Activated CD8-positive, alpha-beta memory T cell treated with anti-CD3 and anti-CD28 coated beads, Interleukin-2, amount 10 ng/mL, durations not matched to agents 7 days and 5 days (primary cell): Measurements from ENCODE around the gene PTPRU. TPM values are rescaled to one million over a fixed set of nuclear protein-coding genes. Genes with fewer than 3 reads are reported as not detected.

Experiments
- ATAC-seq: fragments of 150-1000 bp; cut with Tn5 transposase; one replicate; pipeline ENCODE4 v1.10.0; 2021; ENCODE audit warnings: moderate library complexity
- CTCF ChIA-PET: fragments of 350-600 bp; sonication (Branson Sonifier 250); formaldehyde crosslinking; loops from one replicate; lab custom pipeline; 2021; ENCODE audit warnings: antibody characterized with exemption; lab: Charles Lee
- DNase-seq: peaks from one replicate; pipeline ENCODE4 v3.0.0-alpha.2; 2020
- H3K27ac Mint-ChIP-seq: one replicate; pipeline ENCODE4 v1.8.0; 2021; ENCODE audit warnings: mild to moderate bottlenecking, mixed read lengths
- H3K27me3 Mint-ChIP-seq: one replicate; pipeline ENCODE4 v1.8.0; 2021; ENCODE audit warnings: mixed read lengths
- H3K36me3 Mint-ChIP-seq: one replicate; pipeline ENCODE4 v1.8.0; 2021; ENCODE audit warnings: mild to moderate bottlenecking, mixed read lengths
- H3K4me1 Mint-ChIP-seq: one replicate; pipeline ENCODE4 v1.8.0; 2021; ENCODE audit warnings: mixed read lengths
- H3K4me3 Mint-ChIP-seq: one replicate; pipeline ENCODE4 v1.8.0; 2021; ENCODE audit warnings: mild to moderate bottlenecking, moderate library complexity, mixed read lengths
- H3K9me3 Mint-ChIP-seq: one replicate; pipeline ENCODE4 v1.8.0; 2022; ENCODE audit warnings: low read depth, mixed read lengths
- total RNA-seq, 2 experiments: library from RNA; stranded (reverse); gene quantifications; one replicate each; pipeline ENCODE4 v1.2.3, GENCODE V29; 2021

The PTPRU gene
- total RNA-seq, 2 experiments from 2014 or later: 0.47 to 0.64 TPM

DNA sequence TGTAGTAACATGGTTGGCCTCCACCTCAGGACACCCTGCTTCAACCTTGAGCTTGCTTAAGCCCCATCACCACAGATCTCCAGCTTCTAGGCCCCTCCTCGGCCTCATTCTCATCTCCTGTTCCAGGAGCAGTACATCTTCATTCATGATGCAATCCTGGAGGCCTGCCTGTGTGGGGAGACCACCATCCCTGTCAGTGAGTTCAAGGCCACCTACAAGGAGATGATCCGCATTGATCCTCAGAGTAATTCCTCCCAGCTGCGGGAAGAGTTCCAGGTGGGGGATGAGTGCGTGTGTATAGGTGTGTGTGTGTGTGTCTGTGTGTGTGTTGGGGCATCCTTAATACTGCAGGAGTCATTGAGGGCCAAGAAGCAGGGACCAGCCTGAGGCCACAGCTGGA, 79.6 kb downstream of the PTPRU start:
- Mint-ChIP-seq H3K4me3 (no peak overlapping the region), H3K4me1 (no peaks in the 10 kb centered on the region), H3K27ac (no peak overlapping the region), H3K9me3 (no peaks in the 10 kb centered on the region), H3K27me3 (no peaks in the 10 kb centered on the region), H3K36me3 (no peaks in the 10 kb centered on the region)
- DNase-seq (no peak), ATAC-seq (no peak)
- CTCF ChIA-PET: no interaction called here

DNA sequence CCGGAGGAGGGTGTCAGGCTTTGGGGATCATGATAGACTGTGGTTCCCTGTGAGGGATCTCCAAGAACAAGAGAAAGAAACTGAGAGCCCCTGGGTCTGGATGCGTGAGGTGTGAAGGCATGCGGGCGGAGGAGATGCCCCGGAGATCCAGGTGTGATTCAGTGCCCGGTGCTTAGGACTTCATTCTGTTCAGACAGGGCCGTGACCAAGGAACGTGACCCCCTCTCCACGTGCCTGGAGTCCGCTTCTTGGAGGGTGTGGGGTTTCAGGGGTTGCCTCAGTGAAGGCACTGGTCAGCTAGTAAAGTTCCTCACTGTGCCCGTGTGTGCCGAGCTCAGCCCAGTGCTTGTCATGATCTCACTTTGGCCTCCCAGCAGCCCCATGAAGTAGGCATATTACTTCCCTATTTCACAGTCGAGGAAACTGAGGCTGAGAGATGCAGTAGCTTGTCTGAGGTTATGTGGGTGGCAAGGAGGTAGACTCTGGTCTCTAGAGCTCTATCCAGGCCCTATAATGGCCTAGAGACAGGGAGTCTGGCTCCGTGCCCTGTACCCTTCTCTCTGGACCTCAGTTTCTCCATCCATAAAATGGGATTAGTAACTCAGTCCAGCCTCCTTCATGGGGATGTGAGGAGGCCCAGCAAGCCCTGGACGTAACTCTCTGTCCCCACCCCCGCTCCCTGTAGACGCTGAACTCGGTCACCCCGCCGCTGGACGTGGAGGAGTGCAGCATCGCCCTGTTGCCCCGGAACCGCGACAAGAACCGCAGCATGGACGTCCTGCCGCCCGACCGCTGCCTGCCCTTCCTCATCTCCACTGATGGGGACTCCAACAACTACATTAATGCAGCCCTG, 81.0 kb downstream of the PTPRU start:
- DNase-seq (no peak), ATAC-seq (no peak)
- Mint-ChIP-seq H3K27me3 (no peaks in the 10 kb centered on the region), H3K9me3 (no peaks in the 10 kb centered on the region), H3K4me1 (no peaks in the 10 kb centered on the region), H3K4me3 (no peak overlapping the region), H3K27ac (no peak overlapping the region), H3K36me3 (no peaks in the 10 kb centered on the region)
- CTCF ChIA-PET: no interaction called here

DNA sequence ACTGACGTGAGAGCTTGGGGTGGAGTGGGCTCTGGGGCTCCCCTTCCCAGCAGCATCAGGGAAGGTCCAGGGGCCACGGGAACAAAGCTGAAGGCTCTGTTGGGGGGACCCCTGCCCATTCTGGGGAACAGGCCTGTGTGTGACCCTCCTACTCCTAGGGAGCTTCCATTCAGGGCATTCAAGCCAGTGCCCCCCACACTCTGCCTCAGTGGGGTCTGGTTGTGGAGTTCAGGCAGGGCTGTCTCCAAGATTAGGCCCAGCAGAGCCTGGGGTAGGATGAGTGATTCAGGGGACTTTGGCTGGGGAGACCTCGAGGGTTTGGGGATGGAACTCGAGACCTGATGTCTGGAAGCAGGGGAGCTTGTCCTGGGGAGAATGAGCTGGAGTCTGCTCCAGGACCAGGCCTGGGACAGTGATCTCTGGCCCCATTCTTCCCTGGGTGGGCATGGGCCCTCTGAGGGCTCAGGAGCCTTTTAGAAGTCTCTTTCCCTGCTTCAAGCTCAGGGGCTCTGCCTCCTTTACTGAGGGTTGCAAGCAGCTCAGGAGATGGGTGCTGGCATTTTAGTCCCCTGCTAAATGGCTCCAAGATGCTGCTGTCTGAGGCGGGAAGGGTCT, 81.7 kb downstream of the PTPRU start:
- Mint-ChIP-seq H3K4me1 (no peaks in the 10 kb centered on the region), H3K36me3 (no peaks in the 10 kb centered on the region), H3K27ac (no peak overlapping the region), H3K9me3 (no peaks in the 10 kb centered on the region), H3K4me3 (no peak overlapping the region), H3K27me3 (no peaks in the 10 kb centered on the region)
- CTCF ChIA-PET: no interaction called here
- no peak for DNase-seq
- ATAC-seq: no peak

DNA sequence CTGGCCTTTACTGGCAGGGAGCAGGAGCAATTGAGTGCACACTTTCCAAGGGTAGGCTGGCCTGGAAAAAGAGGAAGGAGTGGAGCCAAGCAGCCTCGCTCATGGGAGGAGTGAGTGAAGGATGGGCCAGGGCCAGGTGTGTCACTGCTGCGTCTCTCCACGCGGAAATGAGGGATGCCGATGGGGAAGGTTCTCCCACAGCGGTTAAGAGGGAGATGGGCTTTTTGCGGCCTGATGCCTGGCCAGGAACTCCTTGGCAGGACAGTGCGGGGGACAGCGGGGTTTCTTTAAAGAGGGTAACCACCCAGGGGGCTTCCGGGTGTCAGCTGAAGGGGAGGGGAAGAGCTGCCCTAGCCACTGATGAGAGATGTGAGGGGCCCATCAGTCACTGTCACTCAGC, 82.4 kb downstream of the PTPRU start:
- DNase-seq (no peak), ATAC-seq (no peak)
- no peak overlapping the region for H3K4me3 Mint-ChIP-seq
- H3K4me1 Mint-ChIP-seq: no peaks in the 10 kb centered on the region
- H3K9me3 Mint-ChIP-seq: no peaks in the 10 kb centered on the region
- CTCF ChIA-PET: no interaction called here
- no peaks in the 10 kb centered on the region for H3K27me3 Mint-ChIP-seq
- no peaks in the 10 kb centered on the region for H3K36me3 Mint-ChIP-seq
- H3K27ac Mint-ChIP-seq: no peak overlapping the region

DNA sequence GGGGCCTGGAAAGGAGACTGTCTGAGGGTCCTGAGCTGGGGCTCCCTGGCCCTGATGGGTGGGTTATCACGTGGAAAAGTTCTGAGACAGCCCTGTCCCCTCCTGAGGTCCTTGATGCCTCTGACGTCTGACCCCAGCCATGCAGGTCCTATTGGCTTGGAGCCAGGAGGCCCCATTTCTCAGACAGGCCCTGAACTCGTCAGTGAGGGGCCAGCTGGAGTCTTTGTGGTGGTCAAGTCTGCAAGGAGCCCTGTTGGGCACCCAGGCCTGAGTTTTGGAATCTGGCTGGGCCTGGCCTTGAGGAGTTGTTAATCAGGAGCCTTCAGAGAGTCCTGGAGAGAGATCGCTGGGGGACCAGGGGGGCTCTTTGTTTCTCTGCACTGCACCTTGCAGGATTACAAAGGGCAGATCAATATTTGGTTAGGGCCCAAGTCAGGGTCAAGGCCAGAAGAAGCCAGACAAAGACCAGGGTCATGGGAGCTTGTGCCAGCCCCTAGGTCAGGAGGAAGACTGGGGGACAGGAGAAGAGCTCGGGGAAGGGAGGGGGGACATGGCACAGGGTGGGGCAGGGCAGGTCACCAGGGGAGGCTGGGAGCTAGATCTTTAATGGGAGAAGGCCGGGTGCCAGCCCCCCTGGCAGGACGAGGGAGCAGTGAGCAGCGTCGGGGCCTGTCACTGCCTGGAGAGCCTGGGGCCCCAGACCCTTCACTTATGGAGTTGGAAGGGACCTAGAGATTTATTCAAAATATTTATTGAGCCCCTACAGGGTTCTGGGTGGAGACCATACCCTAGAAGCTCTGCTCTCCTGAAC, 83.2 kb downstream of the PTPRU start:
- Mint-ChIP-seq H3K27me3 (no peaks in the 10 kb centered on the region), H3K27ac (no peak overlapping the region), H3K36me3 (no peaks in the 10 kb centered on the region), H3K4me1 (no peaks in the 10 kb centered on the region), H3K9me3 (no peaks in the 10 kb centered on the region), H3K4me3 (no peak overlapping the region)
- DNase-seq: no peak
- no peak for ATAC-seq
- CTCF ChIA-PET: no interaction called here

DNA sequence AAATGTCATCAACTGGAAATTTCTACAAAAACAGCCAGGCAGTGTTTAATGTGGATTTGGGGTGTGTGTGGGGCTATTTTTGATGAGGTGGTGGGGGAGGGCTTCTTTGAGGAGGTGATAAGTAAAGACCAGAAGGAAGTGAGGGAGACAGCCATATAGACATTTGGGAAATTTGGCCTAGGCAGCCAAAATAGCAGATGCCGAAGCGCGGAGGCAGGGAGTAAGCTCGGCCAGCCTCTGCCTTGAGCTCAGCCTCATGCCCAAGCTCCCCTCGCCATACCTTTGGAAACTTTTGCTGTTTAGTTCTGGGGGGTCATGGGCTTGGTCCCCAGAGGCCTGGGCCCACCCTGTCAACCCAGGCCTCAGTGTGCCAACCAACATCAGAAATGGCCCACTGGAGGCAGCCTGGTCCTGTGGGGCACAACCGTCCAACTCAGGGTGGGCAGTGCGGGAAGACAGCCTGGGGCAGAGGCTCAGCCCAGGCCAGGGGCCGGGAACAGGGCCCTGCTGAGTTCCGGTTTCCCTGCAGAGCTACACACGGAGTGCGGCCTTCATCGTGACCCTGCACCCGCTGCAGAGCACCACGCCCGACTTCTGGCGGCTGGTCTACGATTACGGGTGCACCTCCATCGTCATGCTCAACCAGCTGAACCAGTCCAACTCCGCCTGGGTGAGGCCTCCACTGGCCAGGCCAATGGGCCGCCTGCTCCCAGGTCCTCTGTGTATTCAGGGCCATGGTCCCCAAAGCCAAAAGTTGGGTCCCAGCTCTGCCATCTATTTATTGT, 84.0 kb downstream of the PTPRU start:
- ATAC-seq (no peak), DNase-seq (no peak)
- no peaks in the 10 kb centered on the region for H3K27me3 Mint-ChIP-seq
- no peaks in the 10 kb centered on the region for H3K9me3 Mint-ChIP-seq
- no peak overlapping the region for H3K4me3 Mint-ChIP-seq
- CTCF ChIA-PET: no interaction called here
- H3K36me3 Mint-ChIP-seq: no peaks in the 10 kb centered on the region
- H3K27ac Mint-ChIP-seq: no peak overlapping the region
- no peaks in the 10 kb centered on the region for H3K4me1 Mint-ChIP-seq

DNA sequence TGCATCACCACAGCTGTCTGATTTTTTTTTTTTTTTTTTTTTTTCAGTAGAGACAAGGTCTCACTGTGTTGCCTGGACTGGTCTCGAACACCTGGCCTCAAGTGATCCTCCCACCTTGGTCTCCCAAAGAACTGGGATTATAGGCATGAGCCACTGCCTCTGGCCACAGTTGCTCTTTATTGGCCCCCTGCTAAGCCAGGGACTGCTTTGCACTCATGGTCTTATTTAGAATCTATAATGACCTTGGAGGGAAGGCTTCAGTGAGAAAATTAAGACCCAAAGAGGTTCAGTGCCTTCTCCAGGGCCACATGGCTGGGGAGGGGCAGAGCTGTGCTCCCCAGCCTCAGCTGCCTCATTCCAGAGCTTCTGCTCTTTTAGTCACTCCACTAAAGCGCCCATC, 84.9 kb downstream of the PTPRU start:
- Mint-ChIP-seq H3K4me3 (no peak overlapping the region), H3K27me3 (no peaks in the 10 kb centered on the region), H3K9me3 (no peaks in the 10 kb centered on the region), H3K4me1 (no peaks in the 10 kb centered on the region), H3K36me3 (no peaks in the 10 kb centered on the region), H3K27ac (no peak overlapping the region)
- no peak for DNase-seq
- no peak for ATAC-seq
- CTCF ChIA-PET: no interaction called here

DNA sequence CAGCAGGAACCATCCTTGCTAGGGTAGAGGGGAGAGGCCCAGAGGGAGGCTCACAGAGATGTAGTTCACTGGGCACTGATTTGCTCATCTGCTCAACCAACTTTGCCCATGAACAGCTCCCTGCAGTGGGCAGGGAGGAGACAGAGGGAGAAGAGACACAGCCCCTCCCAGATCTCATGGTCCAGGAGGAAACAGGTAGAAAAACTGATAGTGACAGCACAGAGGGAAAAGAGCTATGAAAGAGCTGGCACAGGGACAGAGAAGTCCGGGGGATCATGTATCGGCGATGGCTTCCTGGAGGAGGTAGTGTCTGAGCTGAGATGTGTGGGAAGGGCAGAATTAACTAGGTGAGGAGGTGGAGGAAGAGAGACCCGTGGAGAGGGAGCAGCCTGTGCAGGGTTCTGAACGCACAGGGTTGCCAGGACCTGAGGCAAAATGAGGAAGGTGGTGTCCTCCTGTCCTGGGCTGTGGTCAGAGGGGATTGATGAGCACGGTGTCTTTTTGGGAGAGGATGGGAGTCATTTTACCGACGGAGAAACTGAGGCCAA, 85.9 kb downstream of the PTPRU start:
- Mint-ChIP-seq H3K27ac (no peak overlapping the region), H3K36me3 (no peaks in the 10 kb centered on the region), H3K27me3 (no peaks in the 10 kb centered on the region), H3K4me3 (no peak overlapping the region), H3K9me3 (no peaks in the 10 kb centered on the region), H3K4me1 (no peaks in the 10 kb centered on the region)
- ATAC-seq (no peak), DNase-seq (no peak)
- CTCF ChIA-PET: no interaction called here

DNA sequence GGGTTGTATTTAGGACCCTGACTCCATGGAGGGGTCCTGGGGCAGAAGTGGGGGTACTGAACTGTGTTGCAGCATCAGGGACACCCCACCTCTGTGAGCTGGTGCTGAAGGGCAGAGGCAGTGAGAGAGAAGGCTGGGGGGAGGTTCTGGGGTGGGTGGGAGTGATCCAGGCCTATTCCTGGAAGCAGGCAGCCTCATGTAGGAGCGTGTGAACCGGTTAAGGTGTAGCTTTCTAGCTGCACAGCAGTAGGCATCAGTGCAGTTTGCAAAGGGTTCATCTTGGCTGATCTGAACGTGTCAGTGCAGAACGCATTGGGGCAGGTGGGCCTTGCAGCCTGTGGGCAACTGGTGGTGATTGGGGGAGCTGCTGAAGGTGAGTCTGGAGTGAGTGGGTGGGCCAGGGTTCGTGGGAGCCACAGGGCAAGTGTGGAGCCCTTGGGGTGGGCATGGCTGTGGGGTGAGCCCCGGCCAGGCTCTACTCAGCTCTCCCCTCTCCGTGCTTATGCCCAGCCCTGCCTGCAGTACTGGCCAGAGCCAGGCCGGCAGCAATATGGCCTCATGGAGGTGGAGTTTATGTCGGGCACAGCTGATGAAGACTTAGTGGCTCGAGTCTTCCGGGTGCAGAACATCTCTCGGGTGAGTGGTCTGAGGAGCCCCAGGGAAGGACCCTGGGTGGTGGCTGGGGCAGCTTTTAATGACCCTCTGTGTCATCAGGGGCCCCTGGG, 86.7 kb downstream of the PTPRU start:
- Mint-ChIP-seq H3K9me3 (no peaks in the 10 kb centered on the region), H3K27ac (no peak overlapping the region), H3K27me3 (no peaks in the 10 kb centered on the region), H3K4me1 (no peaks in the 10 kb centered on the region), H3K36me3 (no peaks in the 10 kb centered on the region), H3K4me3 (no peak overlapping the region)
- CTCF ChIA-PET: no interaction called here
- ATAC-seq: no peak
- no peak for DNase-seq

DNA sequence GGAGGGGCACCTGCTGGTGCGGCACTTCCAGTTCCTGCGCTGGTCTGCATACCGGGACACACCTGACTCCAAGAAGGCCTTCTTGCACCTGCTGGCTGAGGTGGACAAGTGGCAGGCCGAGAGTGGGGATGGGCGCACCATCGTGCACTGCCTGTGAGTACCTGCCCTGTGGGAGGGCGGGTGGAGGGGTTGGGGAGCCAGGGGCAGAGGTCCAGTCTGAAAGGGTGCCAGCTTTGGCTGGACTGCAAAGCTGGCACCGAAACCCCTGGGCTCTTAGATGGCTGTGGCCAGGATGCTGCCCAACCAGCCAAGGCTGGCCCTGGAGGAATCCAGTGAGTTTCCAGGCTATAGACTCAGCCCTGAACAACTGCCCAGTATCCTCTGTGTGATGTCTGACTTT, 87.3 kb downstream of the PTPRU start:
- no peaks in the 10 kb centered on the region for H3K9me3 Mint-ChIP-seq

DNA sequence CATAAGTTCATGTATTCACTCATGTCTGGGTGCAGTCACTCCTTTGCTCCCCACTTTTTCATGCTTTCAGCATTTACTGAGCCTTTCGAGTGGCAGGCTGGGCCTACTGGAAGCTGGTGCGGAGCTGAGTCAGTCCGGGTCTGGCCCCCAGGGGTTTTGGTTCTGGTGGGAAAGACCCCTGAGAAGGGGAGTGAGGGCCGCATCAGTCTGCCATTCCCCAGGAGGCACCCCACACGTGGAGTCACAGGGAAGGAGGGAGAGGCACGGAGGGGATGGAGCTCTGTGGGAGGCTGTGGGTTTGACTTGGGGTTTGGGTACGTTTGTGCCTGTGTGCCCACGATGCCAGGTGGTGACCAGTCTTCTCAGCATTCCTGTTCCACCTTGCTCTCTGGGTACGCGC, 87.9 kb downstream of the PTPRU start:
- Mint-ChIP-seq H3K4me1 (no peaks in the 10 kb centered on the region), H3K9me3 (no peaks in the 10 kb centered on the region), H3K27me3 (no peaks in the 10 kb centered on the region), H3K4me3 (no peak overlapping the region), H3K36me3 (no peaks in the 10 kb centered on the region), H3K27ac (no peak overlapping the region)
- DNase-seq (no peak), ATAC-seq (no peak)
- CTCF ChIA-PET: no interaction called here

More for the DNA sequence above, 87.3 kb downstream of the PTPRU start:
- CTCF ChIA-PET: no interaction called here
- Mint-ChIP-seq H3K4me1 (no peaks in the 10 kb centered on the region), H3K27ac (no peak overlapping the region), H3K27me3 (no peaks in the 10 kb centered on the region), H3K4me3 (no peak overlapping the region), H3K36me3 (no peaks in the 10 kb centered on the region)
- DNase-seq (no peak), ATAC-seq (no peak)

DNA sequence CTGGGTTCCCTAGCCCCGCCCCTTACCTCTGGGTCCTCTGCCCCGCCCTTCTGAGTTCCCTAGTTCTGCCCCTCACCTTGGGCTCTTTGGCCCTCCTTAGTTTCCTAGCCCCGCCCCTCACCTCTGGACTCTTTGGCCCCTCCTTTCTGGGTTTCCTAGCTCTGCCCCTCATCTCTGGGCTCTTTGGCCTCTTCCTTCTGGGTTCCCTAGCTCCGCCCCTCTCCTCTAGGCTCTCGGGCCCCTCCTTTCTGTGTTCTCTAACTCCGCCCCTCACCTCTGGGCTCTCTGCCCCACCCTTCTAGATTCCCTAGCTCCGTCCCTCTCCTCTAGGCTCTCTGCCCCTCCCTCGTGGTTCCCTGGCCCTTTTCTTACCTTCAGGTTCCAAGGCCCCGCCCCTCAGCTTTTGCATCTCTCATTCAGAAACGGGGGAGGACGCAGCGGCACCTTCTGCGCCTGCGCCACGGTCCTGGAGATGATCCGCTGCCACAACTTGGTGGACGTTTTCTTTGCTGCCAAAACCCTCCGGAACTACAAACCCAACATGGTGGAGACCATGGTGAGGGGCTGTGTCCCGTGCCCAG, 88.5 kb downstream of the PTPRU start:
- DNase-seq (no peak), ATAC-seq (no peak)
- H3K4me3 Mint-ChIP-seq: no peak overlapping the region
- CTCF ChIA-PET: no interaction called here
- no peaks in the 10 kb centered on the region for H3K9me3 Mint-ChIP-seq
- H3K36me3 Mint-ChIP-seq: no peaks in the 10 kb centered on the region
- H3K27me3 Mint-ChIP-seq: no peaks in the 10 kb centered on the region
- no peak overlapping the region for H3K27ac Mint-ChIP-seq
- H3K4me1 Mint-ChIP-seq: no peaks in the 10 kb centered on the region
